Fibroblast of pulmonary artery (primary cell): Measurements from ENCODE around the gene TM9SF4.
"Not testable (repeated sequence)": the region's sequence is repeated elsewhere in the genome, so short reads cannot be mapped to it uniquely, and the experiment has no call there.

Experiments used
- DNase-seq: peaks from one replicate; pipeline ENCODE4 v3.0.0-alpha.2; 2010; ENCODE audit warnings: low read depth
- H3K4me3 ChIP-seq: replicated peaks from 2 replicates; pipeline ENCODE4 v1.5.1; 2011; ENCODE audit warnings: low read depth, mild to moderate bottlenecking, control low read depth, low read length, moderate library complexity
- TF ChIP-seq, protein P1 (sequence below): IDR thresholded peaks from 2 replicates; pipeline ENCODE4 v1.5.1; 2011; ENCODE audit warnings: mild to moderate bottlenecking, control low read depth, low read length, inconsistent platforms; ENCODE audit errors: missing control alignments

Gene TM9SF4

DNA sequence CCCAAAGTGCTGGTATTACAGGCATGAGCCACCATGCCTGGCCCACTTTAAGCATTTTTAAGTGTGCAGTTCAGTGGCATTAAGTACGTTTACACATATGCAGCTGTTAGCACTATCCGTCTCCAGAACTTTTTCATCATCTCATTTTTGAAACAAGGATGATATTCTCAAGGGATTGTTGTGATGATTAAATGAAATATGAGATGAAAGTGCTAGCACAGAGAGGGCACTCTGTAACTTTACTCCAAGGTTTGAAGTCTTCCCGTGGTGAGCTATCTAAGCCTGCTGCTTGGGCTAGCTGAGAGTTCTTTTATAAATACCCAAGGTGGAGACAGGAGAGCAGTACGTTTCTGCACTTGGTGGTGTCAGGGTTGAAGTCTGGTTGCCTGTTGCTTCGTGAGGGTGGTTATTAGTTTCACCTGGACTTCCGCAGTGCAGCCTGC, 6.6 kb downstream of the TM9SF4 start:
- no peak overlapping the region for H3K4me3 ChIP-seq
- TF ChIP-seq, protein P1, sequence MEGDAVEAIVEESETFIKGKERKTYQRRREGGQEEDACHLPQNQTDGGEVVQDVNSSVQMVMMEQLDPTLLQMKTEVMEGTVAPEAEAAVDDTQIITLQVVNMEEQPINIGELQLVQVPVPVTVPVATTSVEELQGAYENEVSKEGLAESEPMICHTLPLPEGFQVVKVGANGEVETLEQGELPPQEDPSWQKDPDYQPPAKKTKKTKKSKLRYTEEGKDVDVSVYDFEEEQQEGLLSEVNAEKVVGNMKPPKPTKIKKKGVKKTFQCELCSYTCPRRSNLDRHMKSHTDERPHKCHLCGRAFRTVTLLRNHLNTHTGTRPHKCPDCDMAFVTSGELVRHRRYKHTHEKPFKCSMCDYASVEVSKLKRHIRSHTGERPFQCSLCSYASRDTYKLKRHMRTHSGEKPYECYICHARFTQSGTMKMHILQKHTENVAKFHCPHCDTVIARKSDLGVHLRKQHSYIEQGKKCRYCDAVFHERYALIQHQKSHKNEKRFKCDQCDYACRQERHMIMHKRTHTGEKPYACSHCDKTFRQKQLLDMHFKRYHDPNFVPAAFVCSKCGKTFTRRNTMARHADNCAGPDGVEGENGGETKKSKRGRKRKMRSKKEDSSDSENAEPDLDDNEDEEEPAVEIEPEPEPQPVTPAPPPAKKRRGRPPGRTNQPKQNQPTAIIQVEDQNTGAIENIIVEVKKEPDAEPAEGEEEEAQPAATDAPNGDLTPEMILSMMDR: no peak
- DNase-seq: no peak

DNA sequence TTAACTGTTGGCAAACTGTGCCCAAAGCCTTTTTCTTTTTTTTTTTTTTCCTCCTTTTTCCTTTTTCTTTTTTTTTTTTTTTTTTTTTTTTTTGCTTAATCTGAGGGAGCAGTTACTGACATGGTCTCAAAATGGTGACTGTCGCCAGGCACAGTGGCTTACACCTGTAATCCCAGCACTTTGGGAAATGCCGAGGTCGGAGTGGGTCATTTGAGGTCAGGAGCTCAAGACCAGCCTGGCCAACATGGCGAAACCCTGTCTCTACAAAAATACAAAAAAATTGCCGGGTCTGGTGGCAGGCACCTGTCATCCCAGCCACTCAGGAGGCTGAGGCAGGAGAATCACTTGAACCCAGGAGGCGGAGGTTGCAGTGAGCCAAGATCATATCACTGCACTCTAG, 7.3 kb downstream of the TM9SF4 start:
- DNase-seq: not testable (repeated sequence)

DNA sequence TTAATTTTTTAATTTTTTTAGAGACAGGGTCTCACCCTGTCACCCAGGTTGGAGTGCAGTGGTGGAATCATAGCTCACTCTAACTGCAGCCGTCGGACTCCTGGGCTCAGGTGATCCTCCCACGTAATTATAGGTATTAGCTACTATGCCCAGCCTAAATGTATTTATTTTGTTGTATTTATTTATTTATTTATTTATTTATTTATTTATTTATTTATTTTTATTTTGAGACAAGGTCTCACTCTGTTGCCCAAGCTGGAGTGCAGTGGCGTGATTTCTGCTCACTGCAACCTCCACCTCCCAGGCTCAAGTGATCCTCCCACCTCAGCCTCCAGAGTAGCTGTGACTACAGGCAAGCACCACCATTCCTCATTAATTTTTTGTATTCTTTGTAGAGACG, 8.9 kb downstream of the TM9SF4 start:
- DNase-seq: not testable (repeated sequence)

More for the DNA sequence above, 7.3 kb downstream of the TM9SF4 start:
- H3K4me3 ChIP-seq: not testable (repeated sequence)

DNA sequence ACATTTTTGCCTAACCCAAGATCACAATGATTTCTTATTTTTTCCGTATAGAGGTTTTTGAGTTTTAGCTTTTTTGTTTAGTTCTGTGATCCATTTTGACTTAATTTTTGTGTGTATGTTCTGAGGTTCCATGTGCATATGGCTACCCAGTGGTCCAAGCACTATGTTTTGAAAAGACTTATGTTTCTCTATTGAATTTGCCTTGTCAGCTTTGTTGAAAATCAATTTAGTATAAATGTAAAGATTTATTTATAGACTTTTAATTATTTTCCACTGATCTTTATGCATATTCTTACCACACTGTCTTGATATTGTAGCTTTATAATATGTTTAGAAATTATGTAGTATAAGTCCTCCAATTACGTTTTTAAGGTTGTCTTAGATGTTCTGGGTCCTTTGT, 10.2 kb downstream of the TM9SF4 start:
- TF ChIP-seq, protein P1: no peak
- H3K4me3 ChIP-seq: no peak overlapping the region
- DNase-seq: no peak

More for the DNA sequence above, 8.9 kb downstream of the TM9SF4 start:
- not testable (repeated sequence) for H3K4me3 ChIP-seq

DNA sequence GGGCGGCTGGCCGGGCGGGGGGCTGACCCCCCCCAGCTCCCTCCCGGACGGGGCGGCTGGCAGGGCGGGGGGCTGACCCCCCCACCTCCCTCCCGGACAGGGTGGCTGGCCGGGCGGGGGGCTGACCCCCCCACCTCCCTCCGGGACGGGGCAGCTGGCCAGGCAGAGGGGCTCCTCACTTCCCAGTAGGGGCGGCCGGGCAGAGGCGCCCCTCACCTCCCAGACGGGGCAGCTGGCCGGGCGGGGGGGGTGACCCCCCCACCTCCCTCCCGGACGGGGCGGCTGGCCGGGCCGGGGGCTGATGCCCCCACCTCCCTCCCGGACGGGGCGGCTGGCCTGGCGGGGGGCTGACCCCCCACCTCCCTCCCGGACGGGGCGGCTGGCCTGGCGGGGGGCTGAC, 12.4 kb downstream of the TM9SF4 start:
- not testable (repeated sequence) for H3K4me3 ChIP-seq, DNase-seq

DNA sequence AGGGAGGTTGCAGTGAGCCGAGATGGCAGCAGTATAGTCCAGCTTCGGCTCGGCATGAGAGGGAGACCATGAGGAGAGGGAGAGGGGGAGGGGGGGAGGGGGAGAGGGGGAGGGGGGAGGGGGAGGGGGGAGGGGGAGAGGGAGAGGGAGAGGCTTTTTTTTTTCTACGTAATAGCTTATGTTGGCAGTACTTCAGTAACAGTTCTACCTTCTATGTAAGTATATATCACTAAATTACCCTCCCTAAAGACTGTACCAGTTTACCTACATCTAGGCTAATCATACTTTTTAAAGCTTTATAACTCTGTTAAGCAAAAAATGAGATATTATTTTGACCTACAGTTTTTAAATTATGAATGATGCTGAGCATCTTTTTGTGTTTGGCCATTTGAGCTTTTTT, 13.6 kb downstream of the TM9SF4 start:
- no peak for DNase-seq
- TF ChIP-seq, protein P1: no peak
- no peak overlapping the region for H3K4me3 ChIP-seq

DNA sequence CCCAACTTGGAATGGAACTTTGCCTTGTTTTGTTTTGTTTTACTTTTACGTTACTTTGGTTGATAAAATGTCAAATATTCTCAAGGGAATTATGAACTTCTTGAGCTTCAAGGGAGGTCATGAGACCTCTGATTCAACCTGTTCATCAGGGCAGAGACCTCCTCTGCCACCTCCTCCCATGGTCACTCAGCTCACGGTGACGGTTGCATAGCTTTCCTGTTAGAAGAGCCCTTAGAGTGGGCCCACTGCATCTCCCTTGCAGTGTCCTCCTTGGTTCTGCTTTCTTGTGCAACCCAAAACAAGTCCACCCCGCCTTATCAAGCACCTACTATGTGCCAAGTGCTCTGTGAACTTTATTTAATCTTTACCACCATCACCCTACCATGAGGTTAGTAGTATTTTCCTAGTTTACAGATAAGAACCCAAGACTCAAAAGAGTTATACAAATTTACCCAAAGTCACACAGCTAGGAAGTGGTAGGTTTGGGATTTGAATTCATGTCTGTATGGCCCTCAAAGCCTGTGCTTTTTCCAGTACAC, 15.5 kb downstream of the TM9SF4 start:
- no peak for DNase-seq
- H3K4me3 ChIP-seq: no peak overlapping the region
- TF ChIP-seq, protein P1: no peak

DNA sequence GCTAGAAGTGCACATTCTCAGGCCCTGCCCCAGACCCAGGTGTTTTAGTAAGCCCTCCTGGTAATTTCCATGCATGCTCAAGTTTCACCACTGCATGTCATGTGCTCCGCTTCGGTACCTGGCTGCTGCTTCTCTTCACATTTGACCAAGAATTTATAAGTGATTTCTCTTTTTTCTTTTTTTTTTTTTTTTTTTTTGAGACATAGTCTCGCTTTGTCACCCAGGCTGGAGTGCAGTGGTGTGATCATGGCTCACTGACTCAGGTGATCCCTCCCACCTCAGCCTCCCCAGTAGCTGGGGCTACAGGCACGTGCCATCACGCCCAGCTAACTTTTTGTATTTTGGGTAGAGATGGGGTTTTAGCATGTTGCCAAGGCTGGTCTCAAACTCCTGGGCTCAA, 16.0 kb downstream of the TM9SF4 start:
- no peak for DNase-seq
- no peak overlapping the region for H3K4me3 ChIP-seq
- TF ChIP-seq, protein P1: no peak

DNA sequence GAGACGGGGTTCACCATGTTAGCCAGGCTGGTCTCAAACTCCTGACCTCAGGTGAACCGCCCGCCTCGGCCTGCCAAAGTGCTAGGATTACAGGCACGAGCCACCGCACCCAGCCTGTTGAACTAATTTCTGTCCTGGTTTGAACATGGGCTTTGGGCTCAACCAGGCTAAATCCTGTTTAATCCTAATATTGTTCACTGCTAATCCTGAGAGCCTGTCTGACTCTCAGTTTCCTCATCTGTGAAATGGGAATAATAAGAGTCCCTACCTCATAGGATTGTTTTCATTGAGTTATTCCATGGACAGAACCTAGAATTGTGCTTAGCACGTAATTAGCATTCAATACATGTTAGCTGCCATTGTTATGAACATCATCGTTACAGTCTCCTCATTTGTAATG, 17.4 kb downstream of the TM9SF4 start:
- DNase-seq: no peak

More for the DNA sequence above, 17.4 kb downstream of the TM9SF4 start:
- TF ChIP-seq, protein P1: no peak
- no peak overlapping the region for H3K4me3 ChIP-seq
